HG02870 (cell line): ENCODE measurements around the gene LGALS1.
"Not testable (repeated sequence)": the region's sequence is repeated elsewhere in the genome, so short reads cannot be mapped to it uniquely, and the experiment has no call there.

Source experiments
- ATAC-seq: cut with Tn5 transposase; IDR thresholded peaks from one replicate; pipeline ENCODE4 v1.9.1; 2021; ENCODE audit warnings: mild to moderate bottlenecking, moderate library complexity; ENCODE audit not compliant: unreplicated experiment

The LGALS1 gene

GRCh38 chr22:37684803-37685615 is 9.6 kb downstream of the LGALS1 start:
- no peak for ATAC-seq

- ATAC-seq: peak; percentile 63
These were observed 10.9 kb downstream of the LGALS1 start, which contains the start of gene NOL12 for GRCh38 chr22:37686002-37686982. Gene NOL12 (plus strand): TSS chr22:37686343. CDS start chr22:37686393, 50 bp downstream.

- ATAC-seq: no peak
These were observed 15.0 kb downstream of the LGALS1 start for GRCh38 chr22:37690407-37690806.

GRCh38 chr22:37690901-37691504 is 15.6 kb downstream of the LGALS1 start:
- ATAC-seq: no peak

GRCh38 chr22:37692627-37693285 is 17.3 kb downstream of the LGALS1 start:
- no peak for ATAC-seq

GRCh38 chr22:37694131-37694530 is 18.7 kb downstream of the LGALS1 start:
- not testable (repeated sequence) for ATAC-seq

GRCh38 chr22:37696260-37696656 is 20.8 kb downstream of the LGALS1 start:
- ATAC-seq: not testable (repeated sequence)

GRCh38 chr22:37696657-37697537 is 21.5 kb downstream of the LGALS1 start, which contains the start of gene TRIOBP:
Gene TRIOBP (plus strand): TSS chr22:37697048. CDS start chr22:37701366, 4,318 bp downstream.
- no peak for ATAC-seq

- no peak for ATAC-seq
These were observed 22.1 kb downstream of the LGALS1 start for GRCh38 chr22:37697538-37697835.

- no peak for ATAC-seq
These were observed 25.8 kb downstream of the LGALS1 start for GRCh38 chr22:37701141-37701786.

GRCh38 chr22:37703906-37704305 is 28.5 kb downstream of the LGALS1 start:
- no peak for ATAC-seq

- ATAC-seq: no peak
These were observed 29.2 kb downstream of the LGALS1 start for GRCh38 chr22:37704645-37705044.

- ATAC-seq: no peak
These were observed 29.8 kb downstream of the LGALS1 start for GRCh38 chr22:37705205-37705604.

- no peak for ATAC-seq
These were observed 33.4 kb downstream of the LGALS1 start for GRCh38 chr22:37708580-37709444.

GRCh38 chr22:37709445-37709765 is 34.0 kb downstream of the LGALS1 start:
- no peak for ATAC-seq

GRCh38 chr22:37710675-37711074 is 35.2 kb downstream of the LGALS1 start:
- ATAC-seq: no peak

GRCh38 chr22:37711490-37711889 is 36.1 kb downstream of the LGALS1 start:
- ATAC-seq: no peak

GRCh38 chr22:37713761-37714160 is 38.3 kb downstream of the LGALS1 start:
- no peak for ATAC-seq
